Measurements from ENCODE around the gene CREB5.

GRCh38 chr7:28804990-28805389, 392.7 kb downstream of the CREB5 start:
- TF ChIP-seq ZNF274 (IDR thresholded peaks at IDR 0.05; ENCODE audit: low read depth, low read length) (no peak), CEBPB (IDR thresholded peaks at IDR 0.05; ENCODE audit: low read depth) (no peak), POLR2A (IDR thresholded peaks at IDR 0.05; ENCODE audit: borderline replicate concordance, extremely low read depth, insufficient read depth, insufficient read length) (no peak), JUND (IDR thresholded peaks at IDR 0.05) (peak; percentile 33; the same call in 1 of the 2 replicates)
